Thyroid gland (tissue), 4 donors: ENCODE measurements around the gene FAR1.

Experiments used
- POLR2A ChIP-seq, 2 donors: fragments of 450-650 bp; IDR thresholded peaks; one replicate each; pipeline ENCODE4 v1.6.1; 2017; ENCODE audit warnings: antibody characterized with exemption in 2 of 2, mild to moderate bottlenecking in 2 of 2, moderate library complexity in 1 of 2
- TF ChIP-seq, protein P1 (sequence below), 6 experiments: fragments of 200-600 bp in 3 of 6; fragments of 450-650 bp in 3 of 6; sonication (generic) in 3 of 6; IDR thresholded peaks; one replicate each; pipeline ENCODE4 v1.5.1; 2016 to 2019; ENCODE audit warnings: antibody characterized with exemption in 6 of 6, mild to moderate bottlenecking in 2 of 6, inconsistent platforms in 1 of 6, moderate library complexity in 1 of 6

DNA sequence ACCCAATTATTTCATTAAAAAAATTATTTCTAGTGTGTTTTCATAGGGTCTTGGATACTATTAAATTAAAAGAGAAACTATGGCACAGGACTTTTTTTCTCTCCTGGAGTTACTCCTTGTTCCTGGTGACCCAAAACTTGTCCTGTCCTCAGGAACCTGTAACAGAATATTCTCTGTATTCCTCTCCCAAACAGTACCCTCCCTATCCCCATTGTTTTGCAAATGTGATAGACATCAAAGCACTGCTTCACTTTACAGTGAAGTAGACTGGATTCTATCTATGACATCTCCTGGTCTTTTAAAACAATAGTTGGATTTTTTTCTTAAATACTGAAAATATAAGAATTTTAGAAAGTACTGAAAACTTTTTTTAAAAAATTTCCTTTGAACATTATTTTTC lies 37.2 kb downstream of the FAR1 start:
- TF ChIP-seq, protein P1, sequence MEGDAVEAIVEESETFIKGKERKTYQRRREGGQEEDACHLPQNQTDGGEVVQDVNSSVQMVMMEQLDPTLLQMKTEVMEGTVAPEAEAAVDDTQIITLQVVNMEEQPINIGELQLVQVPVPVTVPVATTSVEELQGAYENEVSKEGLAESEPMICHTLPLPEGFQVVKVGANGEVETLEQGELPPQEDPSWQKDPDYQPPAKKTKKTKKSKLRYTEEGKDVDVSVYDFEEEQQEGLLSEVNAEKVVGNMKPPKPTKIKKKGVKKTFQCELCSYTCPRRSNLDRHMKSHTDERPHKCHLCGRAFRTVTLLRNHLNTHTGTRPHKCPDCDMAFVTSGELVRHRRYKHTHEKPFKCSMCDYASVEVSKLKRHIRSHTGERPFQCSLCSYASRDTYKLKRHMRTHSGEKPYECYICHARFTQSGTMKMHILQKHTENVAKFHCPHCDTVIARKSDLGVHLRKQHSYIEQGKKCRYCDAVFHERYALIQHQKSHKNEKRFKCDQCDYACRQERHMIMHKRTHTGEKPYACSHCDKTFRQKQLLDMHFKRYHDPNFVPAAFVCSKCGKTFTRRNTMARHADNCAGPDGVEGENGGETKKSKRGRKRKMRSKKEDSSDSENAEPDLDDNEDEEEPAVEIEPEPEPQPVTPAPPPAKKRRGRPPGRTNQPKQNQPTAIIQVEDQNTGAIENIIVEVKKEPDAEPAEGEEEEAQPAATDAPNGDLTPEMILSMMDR (IDR thresholded peaks at IDR 0.05) = no peak
- TF ChIP-seq POLR2A (IDR thresholded peaks at IDR 0.05) = no peak
